NT2/D1 (cell line): ENCODE data around the gene BLOC1S4.
A peak's percentile ranks its signal among the peaks of the same experiment; 100 is the strongest.
"Not testable (repeated sequence)": the region's sequence is repeated elsewhere in the genome, so short reads cannot be mapped to it uniquely, and the experiment has no call there.

ENCODE experiments used
- DNase-seq: peaks from one replicate; pipeline ENCODE4 v3.0.0-alpha.2; 2011; ENCODE audit warnings: low read depth, low spot score
- H3K27me3 ChIP-seq: 2 replicates; pipeline ENCODE4 v1.6.0; 2011; ENCODE audit warnings: mild to moderate bottlenecking; ENCODE audit not compliant: insufficient read length, insufficient read depth
- H3K36me3 ChIP-seq: 2 replicates; pipeline ENCODE4 v1.6.1; 2011; ENCODE audit warnings: mild to moderate bottlenecking, low read length, mixed read lengths; ENCODE audit not compliant: insufficient read depth, insufficient read length
- H3K4me1 ChIP-seq: 2 replicates; pipeline ENCODE4 v1.5.1; 2011; ENCODE audit not compliant: insufficient read depth, insufficient read length
- H3K4me3 ChIP-seq: 2 replicates; pipeline ENCODE4 v1.5.1; 2011; ENCODE audit warnings: low read depth; ENCODE audit not compliant: insufficient read length
- H3K9ac ChIP-seq: 2 replicates; pipeline ENCODE4 v1.6.0; 2011; ENCODE audit warnings: low read depth; ENCODE audit not compliant: insufficient read length
- H3K9me3 ChIP-seq: 2 replicates; pipeline ENCODE4 v1.5.1; 2011; ENCODE audit warnings: mild to moderate bottlenecking, low read length; ENCODE audit not compliant: insufficient read depth
- SUZ12 ChIP-seq: IDR thresholded peaks from 2 replicates; pipeline ENCODE4 v1.6.1; 2011; ENCODE audit not compliant: insufficient read length, insufficient read depth; ENCODE audit errors: extremely low read depth
- YY1 ChIP-seq: IDR thresholded peaks from 2 replicates; pipeline ENCODE4 v1.6.1; 2011; ENCODE audit not compliant: insufficient read length, insufficient read depth
- ZNF274 ChIP-seq: IDR thresholded peaks from 2 replicates; pipeline ENCODE4 v1.6.1; 2011; ENCODE audit warnings: mild to moderate bottlenecking, low read depth, low read length

Gene BLOC1S4

DNA sequence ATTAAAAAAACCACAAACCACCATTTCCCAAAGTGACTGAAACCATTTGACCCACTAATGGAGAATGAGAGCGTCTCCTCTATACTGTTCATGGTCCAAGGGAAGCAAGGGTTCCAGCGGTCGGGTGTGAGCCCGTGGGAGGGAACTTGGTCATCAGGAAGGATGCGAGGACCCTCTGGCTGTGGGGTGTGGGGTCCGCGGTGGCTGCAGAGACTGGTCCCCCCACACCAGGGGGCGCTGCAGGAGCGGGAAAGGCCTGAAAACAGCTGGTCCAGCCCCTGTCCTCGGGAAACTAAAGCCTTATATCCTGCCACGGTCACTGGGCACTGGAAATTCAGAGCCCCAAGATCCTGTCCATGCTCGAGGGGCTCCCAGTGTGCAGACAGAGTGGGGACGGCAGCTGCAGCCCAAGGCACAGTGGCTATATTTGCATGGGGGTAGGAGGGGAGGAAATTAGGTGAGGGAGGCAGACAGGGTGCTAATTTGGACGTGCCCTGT lies 4.3 kb downstream of the BLOC1S4 start:
- no peaks in the 10 kb centered on the region for H3K9me3 ChIP-seq
- no peaks in the 10 kb centered on the region for H3K27me3 ChIP-seq
- H3K4me3 ChIP-seq, result no peak overlapping the region
- no peak overlapping the region for H3K9ac ChIP-seq
- H3K36me3 ChIP-seq, result no peaks in the 10 kb centered on the region
- DNase-seq, result no peak
- peaks cover 10% of the 10 kb centered on the region for H3K4me1 ChIP-seq
- no peak for TF ChIP-seq ZNF274
- no peak for TF ChIP-seq YY1
- no peak for TF ChIP-seq SUZ12

GRCh38 chr4:6721121-6721520 lies 5.1 kb downstream of the BLOC1S4 start:
- Histone ChIP-seq H3K9me3 (no peaks in the 10 kb centered on the region), H3K4me1 (peaks cover 13% of the 10 kb centered on the region), H3K27me3 (no peaks in the 10 kb centered on the region), H3K9ac (no peak overlapping the region), H3K36me3 (no peaks in the 10 kb centered on the region), H3K4me3 (no peak overlapping the region)
- no peak for TF ChIP-seq SUZ12
- TF ChIP-seq ZNF274, result no peak
- TF ChIP-seq YY1, result no peak
- DNase-seq, result no peak

- peaks cover 13% of the 10 kb centered on the region for H3K4me1 ChIP-seq
- no peak for DNase-seq
- H3K9ac ChIP-seq, result no peak overlapping the region
- TF ChIP-seq ZNF274 (no peak), YY1 (no peak)
- no peaks in the 10 kb centered on the region for H3K36me3 ChIP-seq
- H3K27me3 ChIP-seq, result no peaks in the 10 kb centered on the region
- H3K4me3 ChIP-seq, result no peak overlapping the region
- H3K9me3 ChIP-seq, result no peaks in the 10 kb centered on the region
These were observed 6.9 kb downstream of the BLOC1S4 start for GRCh38 chr4:6722891-6723290.

- DNase-seq, result no peak
- no peak overlapping the region for H3K9ac ChIP-seq
- H3K27me3 ChIP-seq, result no peaks in the 10 kb centered on the region
- no peaks in the 10 kb centered on the region for H3K36me3 ChIP-seq
- no peak for TF ChIP-seq ZNF274
- no peak for TF ChIP-seq SUZ12
- no peak for TF ChIP-seq YY1
- H3K4me1 ChIP-seq, result peaks cover 14% of the 10 kb centered on the region
- no peaks in the 10 kb centered on the region for H3K9me3 ChIP-seq
- no peak overlapping the region for H3K4me3 ChIP-seq
These were observed 7.9 kb downstream of the BLOC1S4 start for GRCh38 chr4:6723851-6724250.

- DNase-seq, result no peak
- H3K4me3 ChIP-seq, result no peak overlapping the region
- no peaks in the 10 kb centered on the region for H3K27me3 ChIP-seq
- TF ChIP-seq ZNF274 (no peak), YY1 (no peak), SUZ12 (no peak)
- H3K9me3 ChIP-seq, result no peaks in the 10 kb centered on the region
- H3K36me3 ChIP-seq, result no peaks in the 10 kb centered on the region
- peak overlapping the region; percentile 22 for H3K9ac ChIP-seq
- H3K4me1 ChIP-seq, result peaks cover 17% of the 10 kb centered on the region
These were observed 8.6 kb downstream of the BLOC1S4 start for GRCh38 chr4:6724421-6725111.

DNA sequence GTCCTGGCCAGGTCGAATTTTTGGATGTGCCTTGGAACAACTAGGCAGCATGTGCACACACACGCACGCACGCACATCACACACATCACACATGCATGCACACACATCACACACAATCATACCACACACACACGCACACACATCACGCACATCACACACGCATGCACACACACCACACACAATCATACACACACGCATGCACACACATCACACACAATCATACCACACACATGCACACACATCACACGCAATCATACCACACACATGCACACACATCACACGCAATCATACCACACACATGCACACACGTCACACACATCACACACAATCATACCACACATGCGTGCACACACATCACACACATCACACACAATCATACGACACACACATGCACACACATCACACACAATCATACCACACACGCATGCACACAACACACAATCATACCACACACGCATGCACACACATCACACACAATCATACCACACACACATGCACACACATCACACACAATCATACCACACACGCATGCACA lies 9.5 kb downstream of the BLOC1S4 start:
- H3K9ac ChIP-seq, H3K36me3 ChIP-seq, H3K9me3 ChIP-seq, DNase-seq, H3K4me3 ChIP-seq, H3K27me3 ChIP-seq: not testable (repeated sequence)
- H3K4me1 ChIP-seq, result peaks cover 17% of the 10 kb centered on the region

DNA sequence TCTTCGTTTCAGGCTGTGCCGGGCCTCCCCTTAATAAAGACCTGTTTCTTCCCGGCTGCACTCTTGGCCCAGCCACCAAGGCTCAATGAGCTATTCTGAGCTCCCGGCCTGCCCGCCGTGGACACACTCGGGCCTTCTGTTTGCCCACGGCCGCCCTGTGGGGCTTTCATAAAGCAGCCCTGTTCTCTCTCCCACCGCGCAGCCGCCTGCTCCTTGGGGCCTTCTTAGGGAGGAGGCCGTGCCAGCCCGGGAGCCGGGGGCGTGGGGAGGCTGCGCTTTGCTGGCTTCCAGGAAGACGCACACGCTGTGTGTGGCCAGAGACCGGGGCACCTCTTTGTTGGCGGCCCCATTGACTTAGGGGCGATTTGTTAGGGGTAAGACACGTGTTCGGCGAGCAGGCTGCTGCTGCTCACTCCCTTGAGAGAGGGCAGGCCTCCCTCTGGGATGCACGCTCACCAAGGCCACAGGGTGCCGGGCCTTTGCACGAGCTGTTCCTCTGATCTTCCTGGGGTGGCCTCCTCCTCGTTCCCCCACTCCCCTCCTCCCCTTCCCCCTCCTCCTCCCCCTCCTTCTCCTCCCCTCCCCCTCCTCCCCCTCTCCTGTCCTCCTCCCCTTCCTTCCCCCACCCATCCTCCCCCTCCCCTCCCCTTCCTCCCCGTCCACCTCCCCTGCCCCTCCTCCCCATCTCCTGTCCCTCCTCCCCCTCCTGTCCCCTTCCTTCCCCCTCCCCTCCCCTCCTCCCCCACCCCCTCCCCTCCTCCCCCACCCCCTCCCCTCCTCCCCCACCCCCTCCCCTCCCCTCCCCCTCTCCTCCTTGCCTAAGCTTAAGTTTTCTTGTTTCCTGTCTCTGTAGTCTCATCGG lies 11.3 kb downstream of the BLOC1S4 start:
- no peak overlapping the region for H3K4me3 ChIP-seq
- no peak for DNase-seq

More for the DNA sequence above, 11.3 kb downstream of the BLOC1S4 start:
- Histone ChIP-seq H3K9me3 (no peaks in the 10 kb centered on the region), H3K4me1 (peaks cover 20% of the 10 kb centered on the region), H3K36me3 (no peaks in the 10 kb centered on the region), H3K27me3 (no peaks in the 10 kb centered on the region), H3K9ac (peak overlapping the region; percentile 27)
- TF ChIP-seq ZNF274 (no peak), SUZ12 (no peak), YY1 (no peak)
